ENCODE measurements around the gene PCDH9. TPM values are rescaled to one million over a fixed set of nuclear protein-coding genes. Genes with fewer than 3 reads are reported as not detected.

PCDH9 gene
- polyA plus RNA-seq, 4 donors = 0.27 to 1.1 (median 0.72) TPM; not detected in 1

GRCh38 chr13:66585669-66586203, 644.4 kb downstream of the PCDH9 start:
- no peak for FAIRE-seq
- no peak for DNase-seq

GRCh38 chr13:66581675-66582074, 648.5 kb downstream of the PCDH9 start:
- FAIRE-seq (no peak), DNase-seq (no peak)
- 87 to 90% (median 89%) methylated on average over 2 of the region's 2 CpGs for WGBS, 3 donors
- Histone ChIP-seq H3K9me3 (ENCODE audit: control insufficient read depth in 2 of 2, insufficient read depth in 1 of 2, low read depth in 1 of 2, low read length in 1 of 2) (no peaks in the 10 kb centered on the region), H3K4me3 (ENCODE audit: low read depth in 1 of 3, low read length in 3 of 3) (no peak overlapping the region), H3K4me1 (ENCODE audit: control insufficient read depth in 3 of 3, insufficient read depth in 2 of 3, low read depth in 1 of 3, low read length in 2 of 3) (no peaks in the 10 kb centered on the region), H3K27me3 (ENCODE audit: control insufficient read depth in 3 of 3, insufficient read depth in 3 of 3, low read length in 3 of 3) (no peaks in the 10 kb centered on the region), H3K36me3 (ENCODE audit: control insufficient read depth in 3 of 3, insufficient read depth in 2 of 3, low read depth in 1 of 3, low read length in 3 of 3) (no peaks in the 10 kb centered on the region), H3K27ac (ENCODE audit: low read depth in 1 of 3, low read length in 2 of 3) (no peak overlapping the region)

More at GRCh38 chr13:66585669-66586203, 644.4 kb downstream of the PCDH9 start:
- no peaks in the 10 kb centered on the region for H3K36me3 ChIP-seq (ENCODE audit: control insufficient read depth in 3 of 3, insufficient read depth in 2 of 3, low read depth in 1 of 3, low read length in 3 of 3)
- H3K4me1 ChIP-seq (ENCODE audit: control insufficient read depth in 3 of 3, insufficient read depth in 2 of 3, low read depth in 1 of 3, low read length in 2 of 3) = no peaks in the 10 kb centered on the region
- H3K9me3 ChIP-seq (ENCODE audit: control insufficient read depth in 2 of 2, insufficient read depth in 1 of 2, low read depth in 1 of 2, low read length in 1 of 2) = no peaks in the 10 kb centered on the region
- no peak overlapping the region for H3K27ac ChIP-seq (ENCODE audit: low read depth in 1 of 3, low read length in 2 of 3)
- no peaks in the 10 kb centered on the region for H3K27me3 ChIP-seq (ENCODE audit: control insufficient read depth in 3 of 3, insufficient read depth in 3 of 3, low read length in 3 of 3)
- no peak overlapping the region for H3K4me3 ChIP-seq (ENCODE audit: low read depth in 1 of 3, low read length in 3 of 3)
- 66 to 79% (median 78%) methylated on average over 1 of the region's 1 CpG for WGBS, 3 donors

DNA sequence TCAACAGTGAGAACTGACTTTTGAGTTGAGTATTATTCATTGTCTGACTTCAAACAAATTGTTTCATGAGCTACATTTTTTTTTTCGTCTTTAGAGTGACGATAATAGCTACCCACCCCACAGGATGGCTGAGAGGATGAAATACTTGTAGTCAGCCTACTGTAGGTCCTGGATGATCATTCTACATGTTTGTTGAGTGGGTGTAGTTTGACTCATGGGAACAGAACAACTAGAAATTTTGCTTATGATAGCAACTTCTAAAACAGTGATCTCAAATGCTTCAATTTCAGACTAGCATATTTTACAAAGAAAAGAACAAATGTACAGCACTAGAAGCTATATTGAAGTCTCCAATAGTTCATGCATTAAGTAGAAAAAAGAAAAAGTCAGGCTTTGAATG, 651.8 kb downstream of the PCDH9 start:
- WGBS, 3 donors = 72 to 78% (median 77%) methylated on average over 2 of the region's 2 CpGs
- DNase-seq = no peak
- no peaks in the 10 kb centered on the region for H3K27me3 ChIP-seq (ENCODE audit: control insufficient read depth in 3 of 3, insufficient read depth in 3 of 3, low read length in 3 of 3)
- H3K27ac ChIP-seq (ENCODE audit: low read depth in 1 of 3, low read length in 2 of 3) = no peak overlapping the region
- no peaks in the 10 kb centered on the region for H3K36me3 ChIP-seq (ENCODE audit: control insufficient read depth in 3 of 3, insufficient read depth in 2 of 3, low read depth in 1 of 3, low read length in 3 of 3)
- no peak overlapping the region for H3K4me3 ChIP-seq (ENCODE audit: low read depth in 1 of 3, low read length in 3 of 3)
- no peaks in the 10 kb centered on the region for H3K4me1 ChIP-seq (ENCODE audit: control insufficient read depth in 3 of 3, insufficient read depth in 2 of 3, low read depth in 1 of 3, low read length in 2 of 3)
- FAIRE-seq = no peak
- no peaks in the 10 kb centered on the region for H3K9me3 ChIP-seq (ENCODE audit: control insufficient read depth in 2 of 2, insufficient read depth in 1 of 2, low read depth in 1 of 2, low read length in 1 of 2)

GRCh38 chr13:66577358-66577757, 652.8 kb downstream of the PCDH9 start:
- no peak overlapping the region for H3K27ac ChIP-seq (ENCODE audit: low read depth in 1 of 3, low read length in 2 of 3)
- no peaks in the 10 kb centered on the region for H3K36me3 ChIP-seq (ENCODE audit: control insufficient read depth in 3 of 3, insufficient read depth in 2 of 3, low read depth in 1 of 3, low read length in 3 of 3)
- no peak for FAIRE-seq
- no peak overlapping the region for H3K4me3 ChIP-seq (ENCODE audit: low read depth in 1 of 3, low read length in 3 of 3)
- no peaks in the 10 kb centered on the region for H3K9me3 ChIP-seq (ENCODE audit: control insufficient read depth in 2 of 2, insufficient read depth in 1 of 2, low read depth in 1 of 2, low read length in 1 of 2)
- H3K4me1 ChIP-seq (ENCODE audit: control insufficient read depth in 3 of 3, insufficient read depth in 2 of 3, low read depth in 1 of 3, low read length in 2 of 3) = no peaks in the 10 kb centered on the region
- 32 to 76% (median 54%) methylated on average over 2 of the region's 2 CpGs for WGBS, 3 donors
- DNase-seq = no peak
- no peaks in the 10 kb centered on the region for H3K27me3 ChIP-seq (ENCODE audit: control insufficient read depth in 3 of 3, insufficient read depth in 3 of 3, low read length in 3 of 3)

DNA sequence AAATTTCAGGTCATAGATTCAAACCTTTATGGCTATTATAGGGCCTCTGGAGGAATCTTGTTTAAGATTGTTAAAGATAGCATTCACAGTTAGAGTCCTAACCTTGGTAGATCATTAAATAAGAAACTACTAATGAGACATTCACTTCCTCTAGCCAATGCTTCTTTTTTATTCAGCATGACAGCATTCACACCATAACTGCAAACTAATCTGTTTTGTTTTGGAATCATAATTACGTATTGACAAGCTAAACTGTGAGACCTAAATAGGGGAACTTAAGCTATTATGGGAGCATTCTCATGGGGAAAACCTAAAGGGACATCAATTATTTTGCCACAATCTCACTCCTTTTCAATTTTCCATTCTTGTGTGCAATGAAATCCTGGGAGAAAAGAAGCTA, 653.8 kb downstream of the PCDH9 start:
- FAIRE-seq = no peak
- no peaks in the 10 kb centered on the region for H3K9me3 ChIP-seq (ENCODE audit: control insufficient read depth in 2 of 2, insufficient read depth in 1 of 2, low read depth in 1 of 2, low read length in 1 of 2)

GRCh38 chr13:66574606-66575005, 655.5 kb downstream of the PCDH9 start:
- no peaks in the 10 kb centered on the region for H3K9me3 ChIP-seq (ENCODE audit: control insufficient read depth in 2 of 2, insufficient read depth in 1 of 2, low read depth in 1 of 2, low read length in 1 of 2)
- WGBS, 3 donors = 86 to 89% (median 88%) methylated on average over 6 of the region's 6 CpGs
- FAIRE-seq (no peak), DNase-seq (no peak)
- H3K27me3 ChIP-seq (ENCODE audit: control insufficient read depth in 3 of 3, insufficient read depth in 3 of 3, low read length in 3 of 3) = no peaks in the 10 kb centered on the region
- no peaks in the 10 kb centered on the region for H3K4me1 ChIP-seq (ENCODE audit: control insufficient read depth in 3 of 3, insufficient read depth in 2 of 3, low read depth in 1 of 3, low read length in 2 of 3)
- H3K4me3 ChIP-seq (ENCODE audit: low read depth in 1 of 3, low read length in 3 of 3) = no peak overlapping the region
- no peak overlapping the region for H3K27ac ChIP-seq (ENCODE audit: low read depth in 1 of 3, low read length in 2 of 3)
- H3K36me3 ChIP-seq (ENCODE audit: control insufficient read depth in 3 of 3, insufficient read depth in 2 of 3, low read depth in 1 of 3, low read length in 3 of 3) = no peaks in the 10 kb centered on the region

More for the DNA sequence above, 653.8 kb downstream of the PCDH9 start:
- no peak for DNase-seq
- Histone ChIP-seq H3K4me1 (ENCODE audit: control insufficient read depth in 3 of 3, insufficient read depth in 2 of 3, low read depth in 1 of 3, low read length in 2 of 3) (no peaks in the 10 kb centered on the region), H3K36me3 (ENCODE audit: control insufficient read depth in 3 of 3, insufficient read depth in 2 of 3, low read depth in 1 of 3, low read length in 3 of 3) (no peaks in the 10 kb centered on the region), H3K27me3 (ENCODE audit: control insufficient read depth in 3 of 3, insufficient read depth in 3 of 3, low read length in 3 of 3) (no peaks in the 10 kb centered on the region), H3K4me3 (ENCODE audit: low read depth in 1 of 3, low read length in 3 of 3) (no peak overlapping the region), H3K27ac (ENCODE audit: low read depth in 1 of 3, low read length in 2 of 3) (no peak overlapping the region)
- 60 to 85% (median 84%) methylated on average over 1 of the region's 1 CpG for WGBS, 3 donors

- DNase-seq = no peak
- Histone ChIP-seq H3K27me3 (ENCODE audit: control insufficient read depth in 3 of 3, insufficient read depth in 3 of 3, low read length in 3 of 3) (no peaks in the 10 kb centered on the region), H3K4me3 (ENCODE audit: low read depth in 1 of 3, low read length in 3 of 3) (no peak overlapping the region), H3K27ac (ENCODE audit: low read depth in 1 of 3, low read length in 2 of 3) (no peak overlapping the region), H3K36me3 (ENCODE audit: control insufficient read depth in 3 of 3, insufficient read depth in 2 of 3, low read depth in 1 of 3, low read length in 3 of 3) (no peaks in the 10 kb centered on the region), H3K4me1 (ENCODE audit: control insufficient read depth in 3 of 3, insufficient read depth in 2 of 3, low read depth in 1 of 3, low read length in 2 of 3) (no peaks in the 10 kb centered on the region), H3K9me3 (ENCODE audit: control insufficient read depth in 2 of 2, insufficient read depth in 1 of 2, low read depth in 1 of 2, low read length in 1 of 2) (no peaks in the 10 kb centered on the region)
- WGBS, 3 donors = 57 to 77% (median 72%) methylated on average over 5 of the region's 5 CpGs
- no peak for FAIRE-seq
Observed at GRCh38 chr13:66567899-66568612, 662.1 kb downstream of the PCDH9 start.

- Histone ChIP-seq H3K4me1 (ENCODE audit: control insufficient read depth in 3 of 3, insufficient read depth in 2 of 3, low read depth in 1 of 3, low read length in 2 of 3) (no peaks in the 10 kb centered on the region), H3K9me3 (ENCODE audit: control insufficient read depth in 2 of 2, insufficient read depth in 1 of 2, low read depth in 1 of 2, low read length in 1 of 2) (peaks cover 0 to 2% of the 10 kb centered on the region in 2 donors)
- FAIRE-seq = no peak
Observed at GRCh38 chr13:66565279-66565678, 664.9 kb downstream of the PCDH9 start.

GRCh38 chr13:66563076-66563475, 667.1 kb downstream of the PCDH9 start:
- H3K27me3 ChIP-seq (ENCODE audit: control insufficient read depth in 3 of 3, insufficient read depth in 3 of 3, low read length in 3 of 3) = no peaks in the 10 kb centered on the region
- H3K4me3 ChIP-seq (ENCODE audit: low read depth in 1 of 3, low read length in 3 of 3) = no peak overlapping the region
- no peak overlapping the region for H3K27ac ChIP-seq (ENCODE audit: low read depth in 1 of 3, low read length in 2 of 3)
- H3K9me3 ChIP-seq (ENCODE audit: control insufficient read depth in 2 of 2, insufficient read depth in 1 of 2, low read depth in 1 of 2, low read length in 1 of 2) = peaks cover 0 to 2% of the 10 kb centered on the region in 2 donors
- no peaks in the 10 kb centered on the region for H3K36me3 ChIP-seq (ENCODE audit: control insufficient read depth in 3 of 3, insufficient read depth in 2 of 3, low read depth in 1 of 3, low read length in 3 of 3)
- WGBS, 3 donors = 63 to 81% (median 66%) methylated on average over 3 of the region's 3 CpGs
- no peak for DNase-seq
- no peak for FAIRE-seq
- no peaks in the 10 kb centered on the region for H3K4me1 ChIP-seq (ENCODE audit: control insufficient read depth in 3 of 3, insufficient read depth in 2 of 3, low read depth in 1 of 3, low read length in 2 of 3)

More at GRCh38 chr13:66565279-66565678, 664.9 kb downstream of the PCDH9 start:
- H3K36me3 ChIP-seq (ENCODE audit: control insufficient read depth in 3 of 3, insufficient read depth in 2 of 3, low read depth in 1 of 3, low read length in 3 of 3) = no peaks in the 10 kb centered on the region
- H3K27ac ChIP-seq (ENCODE audit: low read depth in 1 of 3, low read length in 2 of 3) = no peak overlapping the region
- H3K27me3 ChIP-seq (ENCODE audit: control insufficient read depth in 3 of 3, insufficient read depth in 3 of 3, low read length in 3 of 3) = no peaks in the 10 kb centered on the region
- H3K4me3 ChIP-seq (ENCODE audit: low read depth in 1 of 3, low read length in 3 of 3) = no peak overlapping the region
- no peak for DNase-seq

Data from small intestine (tissue), 7 donors.